GM19372 (cell line): ENCODE measurements around the gene RTTN.

Experiments
- ATAC-seq: cut with Tn5 transposase; IDR thresholded peaks from one replicate; pipeline ENCODE4 v1.9.1; 2021; ENCODE audit warnings: mild to moderate bottlenecking, low read depth, moderate library complexity; ENCODE audit not compliant: unreplicated experiment

Gene RTTN

DNA sequence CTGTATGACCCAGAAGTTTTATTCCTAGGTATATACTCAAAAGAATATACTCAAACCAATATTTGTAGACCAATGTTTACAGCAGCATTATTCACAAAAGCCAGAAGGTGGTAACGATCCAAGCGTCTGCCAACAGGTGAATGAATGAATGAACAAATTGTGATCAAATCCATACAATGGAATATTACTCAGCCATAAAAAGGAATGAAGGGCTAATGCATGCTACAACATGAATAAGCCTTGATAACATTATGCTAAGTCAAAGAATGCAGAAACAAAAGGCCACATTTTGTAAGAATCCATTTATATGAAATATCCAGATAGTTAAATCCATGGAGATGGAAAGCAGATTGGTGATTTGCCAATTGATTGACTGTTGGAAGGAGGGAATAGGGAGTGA is 252.3 kb downstream of the RTTN start:
- ATAC-seq = no peak
